Astrocyte (in vitro differentiated cells and primary cell): Measurements from ENCODE around the gene PLEKHA5.

Source experiments
- EZH2 ChIP-seq: IDR thresholded peaks from 2 replicates; pipeline ENCODE4 v1.6.1; 2012; ENCODE audit warnings: mild to moderate bottlenecking, low read length, inconsistent platforms; ENCODE audit not compliant: insufficient read depth
- TF ChIP-seq, protein P1 (sequence below): IDR thresholded peaks from 2 replicates; pipeline ENCODE4 v1.5.1; 2011; ENCODE audit warnings: low read depth, mild to moderate bottlenecking, inconsistent platforms, low read length, moderate library complexity; ENCODE audit not compliant: insufficient read depth

DNA sequence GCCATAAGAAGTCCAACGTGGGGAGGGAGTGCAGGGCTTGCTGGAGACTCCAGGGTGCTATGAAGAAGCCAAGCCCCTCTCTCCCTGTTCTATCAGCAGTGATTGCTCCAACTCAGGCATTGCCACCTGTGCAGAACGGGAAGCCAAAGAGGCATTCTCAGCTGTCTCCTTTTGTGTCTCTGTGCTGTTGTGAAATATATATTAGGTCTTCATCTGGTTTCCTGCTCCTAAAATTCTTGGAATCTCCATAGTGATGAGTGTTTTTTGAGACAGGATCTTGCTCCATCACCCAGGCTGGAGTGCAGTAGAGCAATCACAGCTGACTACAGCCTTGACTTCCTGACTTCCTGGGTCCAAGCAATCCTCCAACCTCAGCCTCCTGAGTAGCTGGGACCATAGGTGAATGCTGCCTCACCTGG lies 258.6 kb downstream of the PLEKHA5 start:
- TF ChIP-seq, protein P1, sequence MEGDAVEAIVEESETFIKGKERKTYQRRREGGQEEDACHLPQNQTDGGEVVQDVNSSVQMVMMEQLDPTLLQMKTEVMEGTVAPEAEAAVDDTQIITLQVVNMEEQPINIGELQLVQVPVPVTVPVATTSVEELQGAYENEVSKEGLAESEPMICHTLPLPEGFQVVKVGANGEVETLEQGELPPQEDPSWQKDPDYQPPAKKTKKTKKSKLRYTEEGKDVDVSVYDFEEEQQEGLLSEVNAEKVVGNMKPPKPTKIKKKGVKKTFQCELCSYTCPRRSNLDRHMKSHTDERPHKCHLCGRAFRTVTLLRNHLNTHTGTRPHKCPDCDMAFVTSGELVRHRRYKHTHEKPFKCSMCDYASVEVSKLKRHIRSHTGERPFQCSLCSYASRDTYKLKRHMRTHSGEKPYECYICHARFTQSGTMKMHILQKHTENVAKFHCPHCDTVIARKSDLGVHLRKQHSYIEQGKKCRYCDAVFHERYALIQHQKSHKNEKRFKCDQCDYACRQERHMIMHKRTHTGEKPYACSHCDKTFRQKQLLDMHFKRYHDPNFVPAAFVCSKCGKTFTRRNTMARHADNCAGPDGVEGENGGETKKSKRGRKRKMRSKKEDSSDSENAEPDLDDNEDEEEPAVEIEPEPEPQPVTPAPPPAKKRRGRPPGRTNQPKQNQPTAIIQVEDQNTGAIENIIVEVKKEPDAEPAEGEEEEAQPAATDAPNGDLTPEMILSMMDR, result no peak
- no peak for TF ChIP-seq EZH2
